Measurements from ENCODE around the gene ZBBX. TPM values are rescaled to one million over a fixed set of nuclear protein-coding genes. Genes with fewer than 3 reads are reported as not detected.

The ZBBX gene
- total RNA-seq, 2 donors from 2014 or later: not detected

Other genes with a start within 250 kb of the ZBBX start
- not detected for gene SERPINI2, start 93.7 kb upstream of the ZBBX start, total RNA-seq

Data from activated T-cell treated with anti-CD3 and anti-CD28 coated beads, Interleukin-2, amount 50 U/mL, for 72 hours (primary cell).